Bronchial epithelial cell (primary cell): ENCODE data around the gene CCDC88C. TPM values are rescaled to one million over a fixed set of nuclear protein-coding genes. Genes with fewer than 3 reads are reported as not detected.

Experiments
- DNase-seq: peaks from one replicate; pipeline ENCODE4 v3.0.0-alpha.2; 2010; ENCODE audit warnings: low read depth
- FAIRE-seq: peaks from 2 replicates; lab custom pipeline; 2011; peaks lifted over from hg19 to GRCh38; lab: Jason Lieb, UNC
- H3K27me3 ChIP-seq: 2 replicates; pipeline ENCODE4 v1.5.1; 2011; ENCODE audit warnings: low read length; ENCODE audit not compliant: control insufficient read depth, insufficient read depth
- H3K36me3 ChIP-seq: 2 replicates; pipeline ENCODE4 v1.5.1; 2011; ENCODE audit warnings: low read length; ENCODE audit not compliant: control insufficient read depth, insufficient read depth
- H3K4me3 ChIP-seq: 2 replicates; pipeline ENCODE4 v1.5.1; 2011; ENCODE audit warnings: mild to moderate bottlenecking, low read depth, low read length, control low read depth
- CTCF ChIP-seq: IDR thresholded peaks from 2 replicates; pipeline ENCODE4 v1.5.1; 2011; ENCODE audit warnings: mild to moderate bottlenecking, moderate library complexity, low read length, control low read depth, inconsistent platforms; ENCODE audit not compliant: insufficient read depth, severe bottlenecking
- total RNA-seq: library from RNA; depleted of rRNA; stranded (reverse); fragments of >200 nt; gene quantifications from 2 replicates; pipeline ENCODE4 v1.2.1, GENCODE V29; 2014

The CCDC88C gene
- total RNA-seq, 1 donor from 2014 or later = 21.3 TPM

GRCh38 chr14:91274796-91275195, 142.8 kb downstream of the CCDC88C start:
- no peak for TF ChIP-seq CTCF
- FAIRE-seq (no peak), DNase-seq (no peak)
- Histone ChIP-seq H3K36me3 (peaks cover 9% of the 10 kb centered on the region), H3K4me3 (no peak overlapping the region), H3K27me3 (no peaks in the 10 kb centered on the region)

GRCh38 chr14:91273885-91274273, 143.7 kb downstream of the CCDC88C start:
- H3K4me3 ChIP-seq = no peak overlapping the region
- DNase-seq (no peak), FAIRE-seq (no peak)
- TF ChIP-seq CTCF = no peak
- H3K27me3 ChIP-seq = no peaks in the 10 kb centered on the region
- H3K36me3 ChIP-seq = peaks cover 6% of the 10 kb centered on the region

GRCh38 chr14:91273273-91273884, 144.2 kb downstream of the CCDC88C start:
- no peak for TF ChIP-seq CTCF
- Histone ChIP-seq H3K27me3 (no peaks in the 10 kb centered on the region), H3K4me3 (no peak overlapping the region), H3K36me3 (peaks cover 6% of the 10 kb centered on the region)
- FAIRE-seq (no peak), DNase-seq (no peak)

- TF ChIP-seq CTCF = no peak
- H3K27me3 ChIP-seq = no peaks in the 10 kb centered on the region
- H3K36me3 ChIP-seq = peaks cover 6% of the 10 kb centered on the region
- H3K4me3 ChIP-seq = no peak overlapping the region
- DNase-seq (no peak), FAIRE-seq (no peak)
Measured at GRCh38 chr14:91272341-91273272, 145.0 kb downstream of the CCDC88C start.

DNA sequence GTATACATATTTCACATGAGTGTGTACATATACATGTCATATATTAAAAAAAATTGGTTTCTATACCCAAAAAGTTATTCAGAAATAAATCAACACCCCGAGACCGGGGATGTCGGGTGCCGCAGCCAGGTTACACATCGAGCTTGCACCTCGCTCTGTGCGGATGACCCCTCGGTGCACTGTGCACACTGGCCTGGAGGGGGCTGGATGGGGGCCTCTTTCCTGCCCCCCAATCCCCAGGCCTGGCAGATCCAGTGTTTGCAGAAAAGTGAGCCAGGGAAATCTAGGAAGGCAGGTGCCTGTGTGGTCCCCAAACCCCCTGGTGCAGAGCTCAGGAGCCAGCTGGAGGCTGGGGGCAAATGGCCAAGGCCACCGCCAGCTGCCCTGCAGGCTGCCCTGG, 146.0 kb downstream of the CCDC88C start:
- Histone ChIP-seq H3K36me3 (peaks cover 5% of the 10 kb centered on the region), H3K27me3 (no peaks in the 10 kb centered on the region), H3K4me3 (no peak overlapping the region)
- FAIRE-seq (no peak), DNase-seq (no peak)
- TF ChIP-seq CTCF = no peak
